NCI-H524 (cell line): Measurements from ENCODE around the gene CEACAM19.
"Not testable (repeated sequence)": the region's sequence is repeated elsewhere in the genome, so short reads cannot be mapped to it uniquely, and the experiment has no call there.

Experiments used
- DNase-seq, 2 experiments: peaks; one replicate each; lab custom pipeline; 2025; lab: John Stamatoyannopoulos, UW

Gene CEACAM19

DNA sequence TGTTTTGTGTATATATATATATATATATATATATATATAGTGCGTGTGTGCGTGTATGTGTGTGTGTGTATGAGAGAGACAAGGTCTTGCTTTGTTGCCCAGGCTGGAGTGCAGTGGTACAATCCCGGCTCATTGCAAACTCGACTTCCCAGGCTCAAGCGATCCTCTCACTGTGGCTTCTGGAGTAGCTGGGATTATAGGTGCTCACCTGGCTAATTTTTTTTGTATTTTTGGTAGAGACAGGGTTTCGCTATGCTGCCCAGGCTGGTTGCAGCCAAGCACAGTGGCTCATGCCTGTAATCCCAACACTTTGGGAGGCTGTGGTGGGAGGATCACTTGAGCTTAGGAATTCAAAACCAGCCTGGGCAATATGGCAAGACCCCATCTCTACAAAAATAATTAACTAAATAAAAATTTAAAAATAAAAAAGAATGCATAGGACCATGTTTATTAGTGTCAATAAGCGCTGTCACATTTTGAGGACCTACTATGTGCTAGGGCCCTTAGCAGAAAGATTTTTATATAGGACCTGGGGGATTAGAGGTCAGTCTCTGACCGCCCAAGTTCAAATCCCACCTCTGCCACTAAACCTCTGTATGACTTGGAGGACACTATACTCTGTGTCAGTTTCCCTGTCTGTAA lies 25.8 kb upstream of the CEACAM19 start:
- no peak for DNase-seq

DNA sequence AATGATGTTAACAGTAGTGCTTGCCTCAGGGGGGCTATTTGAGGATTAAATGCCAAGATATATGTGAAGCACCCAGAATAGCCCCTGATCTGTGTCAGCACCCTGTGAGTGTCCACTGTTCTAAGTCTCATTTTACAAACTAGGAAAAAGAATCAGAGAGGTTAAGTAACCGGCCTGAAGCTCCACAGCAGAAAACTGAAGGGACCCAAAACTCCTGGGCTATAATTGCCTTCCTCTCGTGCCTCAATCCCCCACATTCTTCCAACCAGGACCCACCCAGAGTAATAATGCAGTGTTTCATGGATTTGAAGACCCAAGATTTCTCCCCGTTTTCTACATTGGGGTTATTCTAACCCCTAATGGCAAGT lies 25.2 kb upstream of the CEACAM19 start:
- no peak for DNase-seq

DNA sequence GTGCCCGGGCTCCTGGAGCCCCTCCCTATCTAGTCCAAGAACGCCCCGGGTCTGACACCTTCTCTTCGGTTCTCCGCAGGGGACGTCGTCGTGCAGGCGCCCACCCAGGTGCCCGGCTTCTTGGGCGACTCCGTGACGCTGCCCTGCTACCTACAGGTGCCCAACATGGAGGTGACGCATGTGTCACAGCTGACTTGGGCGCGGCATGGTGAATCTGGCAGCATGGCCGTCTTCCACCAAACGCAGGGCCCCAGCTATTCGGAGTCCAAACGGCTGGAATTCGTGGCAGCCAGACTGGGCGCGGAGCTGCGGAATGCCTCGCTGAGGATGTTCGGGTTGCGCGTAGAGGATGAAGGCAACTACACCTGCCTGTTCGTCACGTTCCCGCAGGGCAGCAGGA lies 24.1 kb upstream of the CEACAM19 start:
- DNase-seq: no peak

DNA sequence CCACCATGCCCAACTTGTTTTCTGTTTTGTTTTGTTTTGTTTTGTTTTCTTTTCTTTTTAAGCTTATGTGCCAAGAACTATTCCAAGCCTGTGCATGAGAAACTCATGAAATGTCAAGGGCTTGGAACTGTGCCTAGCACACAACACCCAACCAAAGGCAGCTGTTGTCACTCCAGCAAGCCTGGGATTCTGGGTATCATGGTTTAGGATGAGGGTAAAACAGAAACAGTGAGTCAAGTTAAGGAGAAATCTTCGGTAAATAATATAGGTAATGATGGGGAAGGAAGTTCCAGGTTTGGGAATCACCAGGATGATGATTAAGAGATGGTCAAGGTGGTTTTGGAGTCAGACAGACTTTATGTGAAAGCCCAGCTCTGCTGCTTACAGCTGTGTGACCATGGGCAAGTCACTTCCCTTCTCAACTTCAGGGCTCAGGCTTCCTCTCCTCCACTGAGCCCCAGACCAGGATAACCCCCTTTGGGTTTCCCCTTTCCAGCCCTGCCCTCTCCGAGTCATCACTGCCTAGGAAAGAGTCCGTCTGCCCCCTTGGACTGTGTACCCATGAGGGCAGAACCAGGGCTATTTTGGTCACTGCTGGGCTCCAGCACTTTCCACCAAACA lies 22.5 kb upstream of the CEACAM19 start:
- no peak for DNase-seq

DNA sequence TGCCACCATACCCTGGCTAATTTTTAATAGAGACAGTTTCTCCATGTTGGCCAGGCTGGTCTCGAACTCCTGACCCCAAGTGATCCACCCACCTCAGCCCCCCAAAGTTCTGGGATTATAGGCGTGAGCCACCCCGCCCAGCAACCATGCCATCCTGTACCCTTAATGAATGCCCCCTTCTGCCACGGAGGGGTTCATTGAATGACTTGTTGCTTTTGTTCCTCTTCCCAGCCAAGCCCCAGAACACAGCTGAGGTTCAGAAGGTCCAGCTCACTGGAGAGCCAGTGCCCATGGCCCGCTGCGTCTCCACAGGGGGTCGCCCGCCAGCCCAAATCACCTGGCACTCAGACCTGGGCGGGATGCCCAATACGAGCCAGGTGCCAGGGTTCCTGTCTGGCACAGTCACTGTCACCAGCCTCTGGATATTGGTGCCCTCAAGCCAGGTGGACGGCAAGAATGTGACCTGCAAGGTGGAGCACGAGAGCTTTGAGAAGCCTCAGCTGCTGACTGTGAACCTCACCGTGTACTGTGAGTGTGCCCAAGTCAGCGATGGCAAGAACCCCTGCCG lies 21.6 kb upstream of the CEACAM19 start:
- DNase-seq: no peak

DNA sequence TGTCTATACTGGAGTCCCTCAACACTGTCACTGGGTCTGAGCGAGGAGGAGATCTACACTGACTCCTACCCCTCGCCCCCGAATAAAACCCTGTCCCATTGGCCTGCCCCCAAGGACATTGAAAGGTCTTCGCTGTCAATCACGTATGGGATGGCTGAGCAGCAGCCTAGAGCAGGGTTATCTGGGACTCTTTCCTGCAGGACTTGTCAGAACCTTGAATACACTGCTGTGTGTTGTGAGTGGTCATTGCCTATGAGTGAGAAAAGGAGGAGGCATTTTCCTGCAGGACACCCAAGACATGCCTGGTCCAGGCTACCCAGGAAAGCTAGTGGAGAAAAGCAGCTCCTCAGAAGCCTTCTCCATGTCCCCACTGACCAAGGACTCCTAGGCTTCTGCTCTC lies 17.9 kb upstream of the CEACAM19 start:
- DNase-seq: no peak

DNA sequence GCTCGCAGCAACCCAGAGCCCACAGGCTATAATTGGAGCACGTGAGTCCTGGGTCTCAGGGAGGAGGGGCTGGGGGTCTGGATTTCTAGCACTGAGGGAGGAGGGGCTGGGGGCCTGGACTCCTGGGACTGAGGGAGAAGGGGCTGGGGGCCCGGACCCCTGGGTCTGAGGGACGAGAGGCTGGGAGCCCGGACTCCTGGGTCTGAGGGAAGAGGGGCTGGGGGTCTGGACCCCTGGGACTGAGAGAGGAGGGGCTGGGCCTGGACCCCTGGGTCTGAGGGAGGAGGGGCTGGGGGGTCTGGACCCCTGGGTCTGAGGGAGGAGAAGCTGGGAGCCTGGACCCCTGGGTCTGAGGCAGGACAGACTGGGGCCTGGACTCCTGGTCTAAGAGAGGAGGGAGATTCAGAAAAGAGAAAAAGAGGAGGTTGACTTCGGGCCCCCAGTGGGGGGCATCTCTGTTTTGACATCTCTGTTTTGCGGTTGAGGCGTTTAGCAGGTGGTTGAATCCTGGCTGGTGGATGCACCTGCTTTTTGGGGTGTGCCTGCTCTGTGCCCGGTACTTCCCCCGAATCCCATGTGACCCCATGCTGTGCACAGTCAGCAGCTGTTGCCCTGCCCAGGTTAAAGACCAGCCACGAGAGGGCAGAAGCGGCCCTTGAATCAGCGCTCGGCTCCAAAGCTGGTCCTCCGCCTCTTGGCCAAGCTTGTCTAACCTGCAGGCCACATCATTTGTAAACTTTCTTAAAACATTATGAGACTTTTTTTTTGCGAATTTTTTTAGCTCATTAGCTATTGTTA lies 17.1 kb upstream of the CEACAM19 start:
- DNase-seq: peak in 1 of 2 experiments; percentile 30

DNA sequence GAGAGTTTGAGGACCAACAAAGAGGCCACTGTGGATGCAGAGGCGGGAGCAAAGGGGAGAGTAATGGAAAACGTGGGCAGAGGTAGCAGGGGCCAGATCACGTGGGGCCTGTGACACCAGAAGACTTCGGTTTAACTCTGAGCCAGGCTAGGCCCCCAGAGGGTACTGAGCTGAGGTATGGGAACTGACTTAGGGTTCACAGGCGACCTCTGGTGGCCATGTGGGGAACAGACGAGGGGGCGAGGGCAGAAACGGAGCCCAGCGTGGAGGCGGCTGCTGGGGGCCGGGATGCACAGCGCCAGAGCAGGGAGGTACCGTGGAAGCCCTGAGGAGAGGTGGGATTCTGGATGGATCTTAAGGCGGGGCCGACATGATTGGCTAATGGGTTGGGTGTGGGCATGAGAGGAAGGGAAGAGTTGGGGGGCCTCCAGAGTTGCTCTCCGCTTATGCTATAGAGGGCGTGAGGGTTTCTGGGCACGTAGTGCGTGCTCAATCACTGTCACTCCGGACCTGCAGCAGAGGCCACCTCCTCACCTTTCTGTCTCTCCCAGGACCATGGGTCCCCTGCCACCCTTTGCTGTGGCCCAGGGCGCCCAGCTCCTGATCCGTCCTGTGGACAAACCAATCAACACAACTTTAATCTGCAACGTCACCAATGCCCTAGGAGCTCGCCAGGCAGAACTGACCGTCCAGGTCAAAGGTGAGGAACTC lies 13.9 kb upstream of the CEACAM19 start:
- DNase-seq: peak; percentile 21 to 59

DNA sequence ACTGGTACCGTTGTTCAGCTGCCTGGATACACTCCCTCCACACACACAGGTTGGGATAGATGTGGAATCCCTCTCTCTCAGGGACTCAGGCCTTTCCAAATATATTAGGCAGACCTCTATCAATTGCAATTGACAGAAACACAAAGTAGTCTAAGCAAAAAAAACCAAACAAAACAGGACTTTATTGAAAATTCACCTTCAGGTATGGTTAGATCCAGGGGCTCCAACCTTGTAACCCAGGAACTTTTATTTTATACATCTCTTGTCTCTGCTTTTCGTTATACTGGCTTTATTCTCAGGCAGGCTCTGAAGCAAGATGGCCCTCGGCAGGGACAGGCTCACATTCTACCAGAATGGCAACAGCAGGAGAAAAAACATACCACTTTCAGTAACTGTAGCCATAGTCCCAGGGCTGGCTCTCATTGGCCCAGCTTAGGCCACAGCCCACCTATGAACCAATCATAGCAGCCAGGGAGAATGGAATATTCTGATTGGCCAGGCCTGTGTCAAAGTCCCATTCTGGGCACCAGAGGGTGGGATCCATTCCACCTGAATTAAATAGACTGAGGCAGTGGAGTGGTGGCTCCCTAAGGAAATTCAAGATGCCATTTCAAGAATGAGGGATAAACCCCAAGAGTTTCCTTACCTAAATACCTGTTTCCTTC lies 13.1 kb upstream of the CEACAM19 start:
- no peak for DNase-seq

DNA sequence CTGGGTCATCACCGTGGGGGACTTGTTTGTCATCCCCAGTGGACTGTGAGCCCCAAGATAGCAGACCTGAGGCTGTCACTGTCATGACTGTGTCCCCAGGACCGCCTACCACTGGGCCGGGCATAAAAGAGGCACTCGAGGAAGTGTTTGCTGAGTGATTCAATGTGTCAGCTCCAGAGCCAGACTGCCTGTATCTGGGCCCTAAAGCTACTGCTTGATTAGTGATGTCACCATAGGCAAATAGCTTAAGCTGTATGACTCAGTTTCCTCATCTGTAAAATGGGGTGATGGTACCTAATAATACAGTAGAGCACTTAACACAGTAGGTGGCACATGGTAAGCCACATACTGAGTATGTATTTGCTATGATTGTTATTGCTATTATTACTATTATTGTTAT lies 11.2 kb upstream of the CEACAM19 start:
- no peak for DNase-seq

DNA sequence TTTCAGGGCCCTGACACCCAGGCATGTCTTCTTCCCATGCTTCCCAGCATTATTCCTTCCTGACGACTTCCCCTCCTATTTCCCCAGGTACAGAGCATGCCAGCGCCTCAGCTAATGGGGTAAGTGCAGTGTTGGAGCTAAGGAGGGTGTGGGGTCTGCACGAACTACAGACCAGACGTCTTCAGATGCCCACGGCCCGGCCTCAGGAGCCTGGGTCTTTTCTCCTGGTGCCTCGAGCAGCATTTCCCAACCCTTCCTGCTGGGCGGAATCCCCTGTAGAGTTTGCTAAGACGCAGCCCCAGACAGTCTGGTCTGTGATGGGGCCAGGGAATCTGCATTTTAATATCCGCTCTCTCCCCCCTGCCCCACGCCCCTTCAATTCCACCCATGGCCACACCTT lies 10.1 kb upstream of the CEACAM19 start:
- no peak for DNase-seq

DNA sequence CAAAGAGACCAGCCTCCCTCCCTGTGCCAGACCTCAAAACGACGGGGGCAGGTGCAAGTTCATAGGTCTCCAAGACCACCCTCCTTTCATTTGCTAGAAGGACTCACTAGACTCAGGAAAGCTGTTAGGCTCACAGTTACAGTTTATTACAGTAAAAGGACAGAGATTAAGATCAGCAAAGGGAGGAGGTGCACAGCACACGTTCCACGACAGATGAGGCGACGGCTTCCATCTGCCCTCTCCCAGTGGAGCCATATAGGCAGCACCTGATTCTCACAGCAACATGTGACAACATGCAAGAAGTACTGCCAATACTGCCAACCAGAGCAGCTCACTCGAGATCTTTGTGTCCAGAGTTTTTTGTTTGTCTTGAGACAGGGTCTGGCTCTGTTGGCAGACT lies 9.4 kb upstream of the CEACAM19 start:
- no peak for DNase-seq

DNA sequence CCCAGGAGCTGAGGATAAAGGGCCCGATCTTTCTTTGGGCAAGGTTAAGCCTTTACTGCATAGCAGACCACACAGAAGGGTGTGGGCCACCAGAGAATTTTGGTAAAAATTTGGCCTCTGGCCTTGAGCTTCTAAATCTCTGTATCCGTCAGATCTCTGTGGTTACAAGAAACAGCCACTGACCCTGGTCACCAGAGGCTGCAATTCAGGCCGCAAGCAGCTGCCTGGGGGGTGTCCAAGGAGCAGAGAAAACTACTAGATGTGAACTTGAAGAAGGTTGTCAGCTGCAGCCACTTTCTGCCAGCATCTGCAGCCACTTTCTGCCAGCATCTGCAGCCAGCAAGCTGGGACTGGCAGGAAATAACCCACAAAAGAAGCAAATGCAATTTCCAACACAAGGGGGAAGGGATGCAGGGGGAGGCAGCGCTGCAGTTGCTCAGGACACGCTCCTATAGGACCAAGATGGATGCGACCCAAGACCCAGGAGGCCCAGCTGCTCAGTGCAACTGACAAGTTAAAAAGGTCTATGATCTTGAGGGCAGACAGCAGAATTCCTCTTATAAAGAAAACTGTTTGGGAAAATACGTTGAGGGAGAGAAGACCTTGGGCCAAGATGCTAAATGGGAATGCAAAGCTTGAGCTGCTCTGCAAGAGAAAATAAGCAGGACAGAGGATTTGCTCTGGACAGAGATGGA lies 8.4 kb upstream of the CEACAM19 start:
- DNase-seq: no peak

DNA sequence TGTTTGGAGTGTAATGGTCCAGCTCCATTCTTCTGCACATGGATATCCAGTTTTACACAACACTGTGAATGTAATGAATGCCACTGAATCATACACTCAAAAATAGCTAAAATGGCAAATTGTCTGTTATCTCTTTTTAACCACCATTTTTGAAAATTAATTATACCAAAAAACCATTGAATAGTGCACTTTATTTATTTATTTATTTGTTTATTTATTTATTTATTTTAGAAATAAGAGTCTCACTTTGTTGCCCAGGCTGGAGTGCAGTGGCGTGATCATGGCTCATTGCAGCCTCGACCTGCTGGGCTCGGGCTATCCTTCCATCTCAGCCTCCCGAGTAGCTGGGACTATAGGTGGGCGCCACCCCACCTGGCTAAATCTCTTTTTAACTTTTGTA lies 7.3 kb upstream of the CEACAM19 start:
- DNase-seq: no peak

DNA sequence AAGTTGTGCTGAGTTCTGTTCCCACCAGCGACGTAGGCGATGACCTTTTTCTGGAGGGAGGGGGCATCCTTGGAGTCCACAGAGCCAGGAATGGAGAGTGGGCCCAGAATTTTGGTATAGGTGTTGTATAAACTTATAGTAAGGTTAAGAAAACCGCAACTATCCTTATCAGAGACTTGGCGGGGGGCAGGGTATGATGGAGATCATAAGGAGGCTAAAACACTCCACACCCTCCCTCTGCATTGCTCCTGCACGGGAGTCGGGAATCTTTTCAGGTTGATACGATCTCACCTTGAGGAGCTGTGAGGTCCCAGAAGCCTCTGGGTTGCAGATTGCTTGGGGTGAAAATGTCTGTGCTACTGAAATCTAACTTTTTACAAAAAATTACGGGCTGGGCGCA lies 6.3 kb upstream of the CEACAM19 start:
- DNase-seq: no peak

DNA sequence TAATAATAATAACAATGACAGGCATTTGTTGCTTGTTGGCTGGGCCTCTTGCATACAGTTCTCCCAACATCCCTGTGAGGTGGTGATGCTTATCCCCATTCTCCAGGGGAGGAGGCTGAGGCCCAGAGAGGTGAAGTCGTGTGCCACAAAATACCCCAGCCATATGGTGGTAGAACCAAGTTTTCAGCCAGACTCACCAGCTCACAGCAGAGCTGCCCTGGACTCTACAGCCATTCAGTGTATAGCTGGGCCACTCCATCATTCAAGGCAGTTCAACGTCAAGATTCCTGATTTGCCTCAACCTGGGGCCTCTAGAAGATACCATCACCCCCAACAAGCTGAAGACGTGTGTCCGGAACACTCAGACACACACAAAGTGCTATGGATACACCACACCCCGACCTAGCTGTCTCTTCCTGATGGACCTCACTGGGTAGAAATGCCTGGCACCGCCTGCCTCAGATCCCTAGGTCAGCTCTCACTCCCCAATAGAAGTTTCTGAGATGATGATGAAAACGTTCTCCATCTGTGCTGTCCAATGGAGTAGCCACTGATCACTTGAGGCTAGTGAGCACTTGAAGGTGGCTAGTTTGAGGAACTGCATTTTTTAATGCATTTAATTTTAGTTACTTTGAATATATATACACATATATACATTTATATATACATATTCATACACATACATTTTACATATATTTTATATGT lies 4.3 kb upstream of the CEACAM19 start:
- no peak for DNase-seq

DNA sequence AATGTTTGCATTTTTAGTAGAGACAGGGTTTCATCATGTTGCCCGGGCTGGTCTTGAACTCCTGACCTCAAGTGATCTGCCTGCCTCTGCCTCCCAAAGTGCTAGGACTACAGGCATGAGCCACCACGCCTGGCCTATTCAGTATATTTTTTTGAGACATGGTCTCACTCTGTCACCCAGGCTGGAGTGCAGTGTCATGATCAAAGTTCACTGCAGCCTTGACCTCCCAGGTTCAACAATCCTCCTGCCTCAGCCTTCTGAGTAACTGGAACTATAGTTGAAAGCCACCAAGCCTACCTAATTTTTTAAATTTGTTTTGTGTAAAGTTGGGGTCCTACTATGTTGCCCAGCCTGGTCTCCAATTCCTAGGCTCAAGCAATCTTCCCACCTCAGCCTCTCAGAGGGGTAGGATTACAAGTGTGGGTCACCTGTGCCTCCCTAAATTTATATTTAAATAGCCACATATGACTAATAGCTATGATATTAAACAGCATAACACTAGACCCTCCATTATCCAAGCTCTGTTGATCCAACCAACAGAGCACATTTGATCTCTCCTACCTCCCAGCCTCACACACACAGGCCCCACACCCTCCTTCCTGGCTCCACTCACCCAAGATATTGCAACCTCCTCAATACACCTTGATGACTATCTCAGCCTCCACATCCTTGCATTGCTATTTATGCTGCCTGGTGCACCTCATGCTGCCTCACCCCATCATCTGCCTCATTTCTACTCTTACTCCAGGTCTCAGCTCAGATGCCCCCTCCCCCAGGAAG lies 2.1 kb upstream of the CEACAM19 start:
- no peak for DNase-seq

DNA sequence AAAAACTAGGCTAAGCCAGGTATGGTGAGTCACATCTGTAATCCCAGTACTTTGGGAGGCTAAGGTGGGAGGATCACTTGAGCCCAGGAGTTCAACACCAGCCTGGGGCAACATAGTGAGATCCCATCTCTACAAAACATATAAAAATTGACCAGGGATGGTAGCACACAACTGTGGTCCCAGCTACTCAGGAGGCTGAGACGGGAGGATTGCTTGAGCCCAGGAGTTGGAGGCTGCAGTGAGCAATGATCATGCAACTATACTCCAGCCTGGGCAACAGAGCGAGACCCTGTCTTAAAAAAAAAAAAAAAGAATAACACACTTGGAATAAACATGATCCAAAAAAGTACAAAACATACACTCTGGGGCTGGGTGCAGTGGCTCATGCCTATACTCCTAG lies 1.3 kb upstream of the CEACAM19 start:
- DNase-seq: not testable (repeated sequence)

DNA sequence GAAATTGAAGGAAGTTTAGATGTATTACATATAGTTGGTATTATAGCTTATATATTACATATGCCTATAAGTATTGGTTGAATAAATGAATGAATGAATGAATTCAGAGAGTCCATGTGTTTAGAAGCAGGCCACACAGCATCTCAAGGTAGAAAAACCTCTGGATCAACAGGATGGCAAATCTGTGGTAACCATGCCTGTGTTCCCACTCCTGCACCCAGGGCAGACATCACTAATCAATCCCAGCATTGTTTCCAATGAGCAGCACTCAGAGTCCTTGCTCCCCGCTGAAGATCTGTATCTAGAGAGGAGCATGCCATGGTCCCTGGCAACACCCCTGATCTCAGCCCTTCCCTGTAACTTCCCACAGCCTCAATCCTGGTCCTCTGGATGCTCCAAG lies 944 bp downstream of the CEACAM19 start:
- no peak for DNase-seq

DNA sequence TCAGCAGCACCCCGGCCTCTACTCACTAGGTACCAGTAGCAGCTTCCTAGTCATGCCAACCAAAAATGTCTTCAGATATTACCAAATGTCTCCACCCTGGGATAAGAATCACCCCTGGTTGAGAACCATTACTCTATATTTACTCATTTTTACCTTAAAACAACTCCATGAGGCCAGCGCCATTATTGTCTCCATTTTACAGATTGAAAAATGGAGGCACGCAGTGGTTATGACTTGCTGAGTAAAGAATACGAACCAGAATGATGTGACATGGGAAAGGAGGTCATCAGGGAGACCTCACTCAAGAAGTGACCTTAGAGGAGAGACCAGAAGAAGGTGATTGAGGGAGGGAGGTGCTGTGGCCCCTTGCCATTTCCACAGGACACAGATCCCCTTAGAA lies 2.2 kb downstream of the CEACAM19 start:
- no peak for DNase-seq
